ENCODE measurements around the gene ZDHHC16.

The ZDHHC16 gene

DNA sequence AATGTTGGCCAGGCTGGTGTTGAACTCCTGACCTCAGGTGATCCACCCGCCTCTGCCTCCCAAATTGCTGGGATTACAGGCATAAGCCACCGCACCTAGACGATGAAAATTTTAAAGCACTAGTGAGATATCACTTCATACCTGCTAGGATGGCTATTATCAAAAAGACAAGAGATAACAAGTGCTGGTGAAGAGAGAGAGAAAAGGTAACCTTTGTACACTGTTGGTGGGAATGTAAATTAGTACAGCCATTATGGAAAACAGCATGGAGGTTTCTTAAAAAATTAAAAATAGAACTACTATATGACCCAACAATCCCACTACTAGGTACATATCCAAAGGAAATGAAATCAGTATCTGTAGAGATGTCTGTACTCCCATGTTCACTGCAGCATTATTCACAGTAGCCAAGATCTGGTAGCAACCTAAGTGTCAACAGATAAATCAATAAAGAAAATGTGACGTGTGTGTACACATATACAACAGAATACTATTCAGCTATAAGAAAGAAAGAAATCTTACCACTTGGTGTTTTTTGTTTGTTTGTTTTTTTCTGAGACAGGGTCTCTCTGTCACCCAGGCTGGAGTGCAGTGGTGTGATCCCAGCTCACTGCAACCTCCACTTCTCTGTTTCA lies 39.8 kb downstream of the ZDHHC16 start:
- no peak for ATAC-seq
- TF ChIP-seq CSRNP3 (CRISPR knock-in tag; IDR thresholded peaks at IDR 0.05): no peak
- TF ChIP-seq, protein P1, sequence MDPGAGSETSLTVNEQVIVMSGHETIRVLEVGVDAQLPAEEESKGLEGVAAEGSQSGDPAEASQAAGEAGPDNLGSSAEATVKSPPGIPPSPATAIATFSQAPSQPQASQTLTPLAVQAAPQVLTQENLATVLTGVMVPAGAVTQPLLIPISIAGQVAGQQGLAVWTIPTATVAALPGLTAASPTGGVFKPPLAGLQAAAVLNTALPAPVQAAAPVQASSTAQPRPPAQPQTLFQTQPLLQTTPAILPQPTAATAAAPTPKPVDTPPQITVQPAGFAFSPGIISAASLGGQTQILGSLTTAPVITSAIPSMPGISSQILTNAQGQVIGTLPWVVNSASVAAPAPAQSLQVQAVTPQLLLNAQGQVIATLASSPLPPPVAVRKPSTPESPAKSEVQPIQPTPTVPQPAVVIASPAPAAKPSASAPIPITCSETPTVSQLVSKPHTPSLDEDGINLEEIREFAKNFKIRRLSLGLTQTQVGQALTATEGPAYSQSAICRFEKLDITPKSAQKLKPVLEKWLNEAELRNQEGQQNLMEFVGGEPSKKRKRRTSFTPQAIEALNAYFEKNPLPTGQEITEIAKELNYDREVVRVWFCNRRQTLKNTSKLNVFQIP (CRISPR knock-in tag; IDR thresholded peaks at IDR 0.05; ENCODE audit: borderline replicate concordance, low read depth): no peak
- TF ChIP-seq ZNF70 (CRISPR knock-in tag; IDR thresholded peaks at IDR 0.05): no peak
- TF ChIP-seq ZFP30 (CRISPR knock-in tag; IDR thresholded peaks at IDR 0.05): no peak

DNA sequence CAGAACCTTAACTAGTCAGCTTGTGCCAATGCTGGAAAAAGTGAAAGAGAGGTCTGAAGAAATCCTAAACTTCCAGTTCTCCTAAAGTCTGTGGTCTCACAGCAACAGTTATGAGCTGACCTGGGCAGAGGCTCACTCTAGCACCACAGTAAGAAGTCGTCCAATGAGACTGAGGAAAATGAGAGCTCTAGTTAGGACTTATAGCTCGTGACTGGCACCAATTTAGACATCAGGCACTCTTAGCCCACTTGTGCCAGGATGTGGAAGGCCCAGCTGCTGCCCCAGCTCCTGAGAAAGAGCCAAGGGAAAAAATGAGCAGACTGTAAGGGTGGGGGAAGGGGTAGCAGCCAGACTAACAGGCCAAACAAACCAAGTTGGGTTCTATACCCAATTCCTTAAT lies 44.6 kb downstream of the ZDHHC16 start:
- peak; percentile 35 for ATAC-seq
- TF ChIP-seq CSRNP3 (CRISPR knock-in tag; IDR thresholded peaks at IDR 0.05): no peak
- TF ChIP-seq OSR1 (CRISPR knock-in tag; IDR thresholded peaks at IDR 0.05): no peak
- TF ChIP-seq TSHZ2 (CRISPR knock-in tag; IDR thresholded peaks at IDR 0.05): no peak
- no peak for TF ChIP-seq ZFP30 (CRISPR knock-in tag; IDR thresholded peaks at IDR 0.05)
- TF ChIP-seq ESRRG (CRISPR knock-in tag; IDR thresholded peaks at IDR 0.05): no peak
- TF ChIP-seq SNAI2 (CRISPR knock-in tag; IDR thresholded peaks at IDR 0.05): no peak
- no peak for TF ChIP-seq CSDC2 (CRISPR knock-in tag; IDR thresholded peaks at IDR 0.05)
- TF ChIP-seq RARB (CRISPR knock-in tag; IDR thresholded peaks at IDR 0.05): no peak
- TF ChIP-seq PPARA (CRISPR knock-in tag; IDR thresholded peaks at IDR 0.05; ENCODE audit: borderline replicate concordance): no peak
- no peak for TF ChIP-seq TOX (CRISPR knock-in tag; IDR thresholded peaks at IDR 0.05; ENCODE audit: borderline replicate concordance)
- no peak for TF ChIP-seq ISL1 (CRISPR knock-in tag; IDR thresholded peaks at IDR 0.05)
- no peak for TF ChIP-seq ZNF70 (CRISPR knock-in tag; IDR thresholded peaks at IDR 0.05)
- TF ChIP-seq ZC3H10 (CRISPR knock-in tag; IDR thresholded peaks at IDR 0.05): no peak
- TF ChIP-seq, protein P1 (CRISPR knock-in tag; IDR thresholded peaks at IDR 0.05; ENCODE audit: borderline replicate concordance, low read depth): no peak
- TF ChIP-seq, protein P2, sequence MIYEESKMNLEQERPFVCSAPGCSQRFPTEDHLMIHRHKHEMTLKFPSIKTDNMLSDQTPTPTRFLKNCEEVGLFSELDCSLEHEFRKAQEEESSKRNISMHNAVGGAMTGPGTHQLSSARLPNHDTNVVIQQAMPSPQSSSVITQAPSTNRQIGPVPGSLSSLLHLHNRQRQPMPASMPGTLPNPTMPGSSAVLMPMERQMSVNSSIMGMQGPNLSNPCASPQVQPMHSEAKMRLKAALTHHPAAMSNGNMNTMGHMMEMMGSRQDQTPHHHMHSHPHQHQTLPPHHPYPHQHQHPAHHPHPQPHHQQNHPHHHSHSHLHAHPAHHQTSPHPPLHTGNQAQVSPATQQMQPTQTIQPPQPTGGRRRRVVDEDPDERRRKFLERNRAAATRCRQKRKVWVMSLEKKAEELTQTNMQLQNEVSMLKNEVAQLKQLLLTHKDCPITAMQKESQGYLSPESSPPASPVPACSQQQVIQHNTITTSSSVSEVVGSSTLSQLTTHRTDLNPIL (CRISPR knock-in tag; IDR thresholded peaks at IDR 0.05; ENCODE audit: low read depth): no peak
- TF ChIP-seq BACH2 (CRISPR knock-in tag; IDR thresholded peaks at IDR 0.05; ENCODE audit: borderline replicate concordance): no peak
- TF ChIP-seq GLIS3 (CRISPR knock-in tag; IDR thresholded peaks at IDR 0.05): no peak
- TF ChIP-seq, protein P3, sequence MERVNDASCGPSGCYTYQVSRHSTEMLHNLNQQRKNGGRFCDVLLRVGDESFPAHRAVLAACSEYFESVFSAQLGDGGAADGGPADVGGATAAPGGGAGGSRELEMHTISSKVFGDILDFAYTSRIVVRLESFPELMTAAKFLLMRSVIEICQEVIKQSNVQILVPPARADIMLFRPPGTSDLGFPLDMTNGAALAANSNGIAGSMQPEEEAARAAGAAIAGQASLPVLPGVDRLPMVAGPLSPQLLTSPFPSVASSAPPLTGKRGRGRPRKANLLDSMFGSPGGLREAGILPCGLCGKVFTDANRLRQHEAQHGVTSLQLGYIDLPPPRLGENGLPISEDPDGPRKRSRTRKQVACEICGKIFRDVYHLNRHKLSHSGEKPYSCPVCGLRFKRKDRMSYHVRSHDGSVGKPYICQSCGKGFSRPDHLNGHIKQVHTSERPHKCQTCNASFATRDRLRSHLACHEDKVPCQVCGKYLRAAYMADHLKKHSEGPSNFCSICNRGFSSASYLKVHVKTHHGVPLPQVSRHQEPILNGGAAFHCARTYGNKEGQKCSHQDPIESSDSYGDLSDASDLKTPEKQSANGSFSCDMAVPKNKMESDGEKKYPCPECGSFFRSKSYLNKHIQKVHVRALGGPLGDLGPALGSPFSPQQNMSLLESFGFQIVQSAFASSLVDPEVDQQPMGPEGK (CRISPR knock-in tag; IDR thresholded peaks at IDR 0.05; ENCODE audit: borderline replicate concordance): no peak
